ENCODE results near the gene ZNRD2.
"Not testable (repeated sequence)": the region's sequence is repeated elsewhere in the genome, so short reads cannot be mapped to it uniquely, and the experiment has no call there.

The ZNRD2 gene

DNA sequence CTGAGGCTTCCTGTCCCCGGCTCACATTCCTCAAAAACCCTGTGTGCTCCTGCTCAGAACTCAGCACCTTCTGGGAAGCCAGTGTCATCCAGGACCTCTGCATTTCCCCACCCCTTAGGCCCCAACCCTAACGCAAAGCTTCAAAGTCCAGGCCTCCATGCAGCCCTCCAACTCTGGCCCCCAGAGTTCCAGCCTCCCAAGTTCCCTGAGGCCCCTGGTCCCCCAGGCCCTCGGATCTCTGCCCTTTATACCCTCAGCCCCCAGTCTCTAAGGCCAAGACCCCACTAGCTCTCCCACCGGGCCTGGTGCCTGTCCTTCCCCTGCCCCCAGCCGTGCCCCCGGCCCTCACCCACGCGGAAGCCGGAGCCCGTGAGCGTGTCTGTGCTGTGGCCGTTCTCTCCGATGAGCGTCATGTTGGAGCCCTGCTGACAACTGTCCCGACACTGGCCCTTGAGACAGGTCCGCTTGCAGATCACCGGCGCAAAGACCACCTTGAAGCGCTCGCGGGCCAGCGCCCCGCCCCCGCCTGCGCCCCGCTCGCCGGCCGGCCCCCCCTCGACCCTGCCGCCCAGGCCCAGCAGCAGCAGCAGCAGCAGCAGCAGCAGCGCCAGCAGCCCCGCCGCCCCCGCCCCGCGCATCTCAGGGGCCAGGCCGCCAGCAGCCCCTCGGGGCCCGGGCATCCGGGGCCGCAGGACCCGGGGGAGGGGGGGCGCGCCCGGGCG lies 12.8 kb upstream of the ZNRD2 start:
- DNase-seq = no peak

DNA sequence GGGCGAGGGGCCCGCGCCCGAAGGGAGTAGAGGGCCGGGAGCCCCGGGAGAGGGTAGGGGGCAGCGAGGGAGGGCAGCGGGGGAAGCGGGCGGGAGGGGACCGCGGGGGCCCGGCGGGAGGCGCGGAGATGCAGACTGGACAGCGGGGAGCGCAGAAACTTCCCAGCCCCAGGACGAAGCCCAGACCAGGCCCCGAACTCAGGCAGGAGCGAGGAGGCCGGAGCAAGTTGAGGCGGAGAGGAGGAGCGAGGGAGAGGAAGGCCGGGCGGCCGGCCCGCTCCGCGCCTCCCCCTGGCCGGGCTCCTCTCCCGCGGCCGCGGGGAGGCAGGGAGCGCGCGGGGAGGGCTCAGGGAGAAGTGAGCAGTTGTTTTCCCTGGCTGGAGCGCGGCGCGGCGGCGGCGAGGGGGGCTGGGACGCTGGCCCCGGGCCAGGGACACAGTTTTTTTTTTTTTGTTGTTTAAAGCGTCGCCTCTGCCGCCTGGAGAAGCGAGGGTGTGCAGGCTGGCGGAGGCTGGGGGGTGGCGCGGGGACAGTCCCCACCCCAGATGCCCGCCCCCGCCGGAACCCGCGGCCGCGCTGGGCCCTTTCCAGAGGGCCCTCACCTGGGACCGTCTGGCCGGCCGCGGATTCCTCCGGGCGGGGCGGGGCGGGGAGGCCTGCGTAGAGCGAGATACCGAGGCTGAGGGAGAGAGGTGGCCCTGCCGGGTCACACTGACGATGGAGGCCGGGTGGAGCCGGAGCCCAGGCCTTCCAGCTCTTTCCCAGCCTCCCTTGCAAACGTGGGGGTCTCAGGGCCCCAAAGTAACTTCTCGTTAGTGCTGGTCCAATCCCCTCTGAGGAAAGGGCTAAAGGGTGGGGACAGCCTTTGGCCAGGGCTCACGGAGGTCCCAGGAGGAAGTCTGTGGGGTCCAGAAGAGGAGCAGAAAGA lies 12.0 kb upstream of the ZNRD2 start, which contains the start of gene LTBP3:
TSS of gene LTBP3 (minus strand) at position 358 of the 928 bp plus-strand sequence. CDS start 400 bp downstream, outside the sequence.
- no peak for DNase-seq

DNA sequence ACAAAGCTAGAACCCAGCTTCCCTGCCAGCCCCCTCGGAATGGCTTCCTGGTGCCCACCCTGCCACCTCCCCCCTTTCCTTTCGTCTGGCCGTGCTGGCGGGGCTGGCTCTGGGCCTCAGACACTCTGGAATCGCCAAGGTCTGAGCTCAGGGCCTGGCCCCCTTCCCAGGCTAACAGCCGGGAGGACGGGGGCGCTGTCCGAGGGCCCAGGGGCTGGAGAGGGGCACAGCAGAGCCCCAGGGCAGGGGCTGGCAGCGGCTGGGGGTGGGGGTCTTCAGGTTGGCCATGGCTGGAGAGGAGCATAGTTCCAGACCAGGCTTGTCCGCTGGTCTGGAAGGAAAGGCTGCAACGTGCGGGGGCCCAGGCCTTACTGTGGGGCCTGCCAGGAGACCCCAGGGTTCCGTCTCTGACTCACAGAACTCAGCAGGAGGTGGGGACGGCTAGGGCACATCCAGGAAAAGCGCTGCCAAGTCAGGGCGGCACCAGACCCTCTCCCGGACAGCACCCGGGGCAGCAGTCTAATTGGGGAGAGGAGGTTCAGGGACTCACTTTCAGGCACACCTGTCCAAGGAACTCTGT lies 11.3 kb upstream of the ZNRD2 start:
- DNase-seq = no peak

DNA sequence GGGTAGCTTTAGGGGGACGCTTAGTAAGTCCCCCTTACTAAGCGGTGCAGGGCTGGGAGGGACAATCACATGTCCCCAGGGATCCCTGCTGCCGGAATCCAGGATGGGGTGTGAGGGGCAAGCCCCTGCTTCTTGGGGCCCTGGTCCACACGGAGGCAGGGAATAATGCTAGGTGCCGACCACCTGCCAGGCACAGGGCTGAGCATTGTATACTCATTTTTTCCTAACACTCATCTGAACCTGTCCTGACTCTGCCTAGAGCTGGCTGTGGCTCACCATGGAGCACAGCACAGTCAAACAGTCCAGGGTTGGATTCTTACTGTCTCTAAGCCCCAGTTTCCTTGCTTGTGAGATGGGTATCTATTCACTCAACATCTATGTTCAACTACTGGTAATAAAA lies 10.7 kb upstream of the ZNRD2 start:
- no peak for DNase-seq

DNA sequence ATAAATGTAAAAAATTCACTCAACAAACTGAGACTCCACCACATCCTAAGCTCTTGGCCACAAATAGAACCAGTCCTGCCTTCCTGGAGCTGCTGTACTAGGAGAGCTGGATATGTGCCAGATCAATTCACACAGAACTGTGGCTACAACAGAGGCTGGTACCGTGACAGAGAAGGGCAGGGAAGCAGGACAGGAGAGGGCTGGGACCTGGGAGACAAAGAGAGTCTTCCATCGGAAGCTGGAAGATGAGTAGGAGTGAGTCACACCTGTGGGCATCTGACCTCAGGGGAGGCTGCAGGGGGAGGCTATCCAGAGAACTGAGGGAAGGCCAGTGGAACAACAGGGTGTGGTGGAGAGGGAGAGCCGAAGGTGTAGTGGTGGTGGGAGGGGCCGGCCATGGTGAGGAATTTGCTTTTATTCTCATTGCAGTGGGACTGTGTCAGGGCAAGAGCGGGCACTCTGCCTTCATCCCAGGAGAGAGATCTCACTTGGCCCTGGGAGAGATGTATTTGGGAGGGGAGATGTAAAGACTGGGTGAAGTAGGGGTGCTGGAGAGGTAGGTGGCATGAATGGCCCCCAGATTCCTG lies 10.2 kb upstream of the ZNRD2 start:
- no peak for DNase-seq

DNA sequence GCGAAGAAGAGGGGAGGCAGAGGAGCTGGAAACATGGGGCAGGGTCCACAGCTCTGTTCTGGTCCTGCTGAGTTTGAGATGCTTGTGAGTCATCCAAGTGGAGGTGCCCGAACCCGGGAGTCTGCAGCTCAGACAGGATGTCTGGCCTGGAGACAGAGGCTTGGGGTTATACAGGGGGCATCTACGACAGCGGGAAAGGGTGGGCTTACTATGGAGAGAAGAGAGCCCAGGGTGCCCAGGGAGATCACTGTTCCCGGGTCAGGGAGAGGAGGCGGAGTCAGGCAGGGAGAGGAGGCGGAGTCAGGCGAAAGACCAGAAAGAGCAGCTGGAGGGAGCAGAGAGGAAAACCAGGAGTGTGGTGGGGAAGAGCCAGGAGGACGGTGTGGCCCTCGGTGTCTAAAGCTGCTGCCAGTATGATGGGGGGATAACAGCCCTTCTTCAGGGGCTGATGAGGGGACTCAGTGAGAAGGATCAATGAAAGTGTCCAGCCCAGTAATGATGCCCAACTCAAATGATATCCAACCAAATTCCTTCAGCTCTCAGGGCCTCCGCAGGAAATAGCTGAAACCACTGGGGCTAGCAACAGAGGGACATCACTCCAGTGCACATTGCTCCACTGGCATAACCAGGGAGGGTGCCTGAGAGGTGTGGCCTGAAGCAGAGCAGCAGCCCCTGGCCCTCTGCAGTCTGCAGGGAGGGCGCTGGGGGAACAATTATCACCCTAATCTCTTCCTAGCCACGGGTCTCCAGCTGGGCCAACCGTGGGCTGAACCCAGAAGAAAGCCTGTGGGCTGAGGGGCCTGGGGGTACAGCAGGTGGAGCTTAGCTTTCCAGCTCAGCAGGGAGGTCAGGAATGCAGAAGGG lies 9.5 kb upstream of the ZNRD2 start:
- DNase-seq = no peak

DNA sequence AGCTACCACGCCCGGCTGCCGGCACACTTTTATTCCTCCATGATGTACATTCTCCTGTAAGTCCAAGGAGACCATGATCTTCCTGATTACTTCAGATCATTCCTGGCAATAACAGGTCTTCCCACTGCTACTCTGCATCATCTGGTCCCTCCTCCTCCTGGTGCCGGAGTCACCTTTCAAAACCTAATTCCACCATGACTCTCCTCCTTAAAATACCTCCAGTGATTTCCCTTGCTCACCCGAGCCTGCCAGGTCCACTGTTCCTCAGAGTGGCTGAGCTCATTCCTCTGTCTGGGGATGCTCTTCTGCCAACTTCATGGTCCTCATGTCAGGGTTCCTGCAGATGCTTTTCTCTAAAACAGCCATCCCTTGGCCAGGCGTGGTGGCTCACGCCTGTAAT lies 8.3 kb upstream of the ZNRD2 start:
- no peak for DNase-seq

DNA sequence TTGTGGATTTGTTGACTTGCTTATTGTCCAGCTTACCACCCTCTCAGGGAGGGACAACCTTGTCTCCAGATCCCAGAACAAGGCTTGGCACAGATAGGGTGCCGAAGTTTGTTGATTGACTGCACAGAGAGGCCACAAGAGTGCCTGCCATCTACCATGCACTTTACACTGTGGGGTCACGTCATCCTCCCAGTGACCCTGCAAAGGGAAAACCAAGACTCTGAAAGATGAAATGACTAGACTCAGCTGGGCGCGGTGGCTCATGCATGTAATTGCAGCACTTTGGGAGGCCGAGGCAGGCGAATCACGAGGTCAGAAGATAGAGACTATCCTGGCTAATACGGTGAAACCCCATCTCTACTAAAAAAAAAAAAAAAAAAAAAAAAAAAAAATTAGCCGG lies 7.5 kb upstream of the ZNRD2 start:
- no peak for DNase-seq

DNA sequence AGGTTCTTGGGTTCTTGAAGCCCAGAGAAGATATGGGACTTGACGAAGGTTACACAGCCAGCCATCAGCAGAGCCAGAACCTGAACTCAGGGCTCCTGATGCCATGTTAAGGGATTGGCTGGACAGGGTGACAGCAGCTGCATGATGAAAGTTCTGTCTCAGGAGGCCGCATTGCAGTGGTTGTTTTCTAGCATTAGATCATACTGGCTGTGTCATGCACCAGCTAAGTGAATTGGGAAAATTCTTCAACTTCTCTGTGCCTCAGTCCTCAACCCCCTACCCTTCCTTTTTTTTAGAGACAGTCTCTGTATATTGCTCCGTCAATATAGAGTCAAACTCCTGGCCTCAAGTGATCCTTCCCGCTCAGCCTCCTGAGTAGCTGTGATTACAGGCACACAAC lies 6.7 kb upstream of the ZNRD2 start:
- DNase-seq = no peak

DNA sequence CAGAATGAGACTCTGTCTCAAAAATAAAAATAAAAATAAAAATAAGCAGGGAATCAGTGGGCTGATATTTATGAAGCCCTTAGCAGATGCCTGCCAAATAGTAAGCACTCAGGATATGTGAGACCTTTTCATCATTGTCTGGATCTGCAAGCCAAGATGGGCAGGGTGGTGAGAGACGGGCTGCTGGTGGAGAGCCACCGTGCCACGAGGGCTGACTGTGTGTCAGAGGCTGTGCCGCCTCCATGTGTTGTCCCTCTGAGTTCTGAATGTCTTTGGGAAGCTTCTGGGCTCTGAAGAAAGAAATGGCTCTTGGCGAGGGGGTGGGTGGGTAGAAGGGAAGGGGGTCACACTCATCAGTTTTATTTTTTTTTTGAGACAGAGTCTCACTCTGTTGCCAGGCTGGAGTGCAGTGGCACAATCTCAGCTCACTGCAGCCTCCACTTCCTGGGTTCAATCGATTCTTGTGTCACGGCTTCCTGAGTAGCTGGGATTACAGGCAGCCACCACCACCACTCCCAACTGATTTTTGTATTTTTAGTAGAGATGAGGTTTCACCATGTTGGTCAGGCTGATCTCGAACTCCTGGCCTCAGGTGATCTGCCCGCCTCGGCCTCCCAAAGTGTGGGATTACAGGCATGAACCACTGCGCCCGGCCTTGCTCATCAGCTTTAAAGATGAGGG lies 5.3 kb upstream of the ZNRD2 start:
- not testable (repeated sequence) for DNase-seq

DNA sequence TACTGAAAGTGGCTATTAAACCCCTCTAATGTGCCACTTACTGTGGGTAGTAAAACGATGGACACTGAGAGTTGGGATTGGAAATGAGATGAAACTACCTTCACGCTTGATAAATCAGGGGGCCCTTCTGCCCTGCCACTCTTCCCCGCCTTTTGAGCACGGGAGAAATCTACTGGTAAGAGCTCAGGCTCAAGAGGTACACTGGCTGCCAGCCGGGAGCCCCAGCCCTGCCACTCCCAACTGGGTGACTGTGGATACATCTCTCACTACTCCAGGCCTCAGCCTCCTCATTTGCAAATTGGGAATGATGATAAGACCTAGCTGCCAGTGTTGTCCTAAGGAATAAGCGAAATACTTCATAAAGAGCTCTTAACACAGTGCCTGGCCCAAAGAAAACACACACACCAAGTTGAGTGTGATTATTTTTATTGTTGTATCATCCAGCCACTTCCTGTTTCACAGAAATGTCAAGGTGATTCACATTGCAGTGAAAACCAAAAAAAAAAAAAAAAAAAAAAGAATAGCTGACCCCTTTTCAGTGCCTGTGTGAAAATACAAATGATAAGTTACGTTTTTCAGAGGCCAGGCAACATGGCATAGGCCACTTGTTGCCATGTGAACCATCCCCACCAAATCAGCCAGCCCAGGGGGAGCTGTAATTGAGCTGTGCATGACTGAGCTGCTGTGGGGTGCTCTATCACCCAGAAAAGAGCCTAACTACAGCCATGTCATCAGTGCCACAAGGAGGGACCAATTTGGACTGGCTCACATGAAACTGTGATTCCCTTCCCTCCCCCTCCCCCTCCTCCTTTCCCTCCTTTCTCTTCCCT lies 4.4 kb upstream of the ZNRD2 start:
- DNase-seq = no peak

DNA sequence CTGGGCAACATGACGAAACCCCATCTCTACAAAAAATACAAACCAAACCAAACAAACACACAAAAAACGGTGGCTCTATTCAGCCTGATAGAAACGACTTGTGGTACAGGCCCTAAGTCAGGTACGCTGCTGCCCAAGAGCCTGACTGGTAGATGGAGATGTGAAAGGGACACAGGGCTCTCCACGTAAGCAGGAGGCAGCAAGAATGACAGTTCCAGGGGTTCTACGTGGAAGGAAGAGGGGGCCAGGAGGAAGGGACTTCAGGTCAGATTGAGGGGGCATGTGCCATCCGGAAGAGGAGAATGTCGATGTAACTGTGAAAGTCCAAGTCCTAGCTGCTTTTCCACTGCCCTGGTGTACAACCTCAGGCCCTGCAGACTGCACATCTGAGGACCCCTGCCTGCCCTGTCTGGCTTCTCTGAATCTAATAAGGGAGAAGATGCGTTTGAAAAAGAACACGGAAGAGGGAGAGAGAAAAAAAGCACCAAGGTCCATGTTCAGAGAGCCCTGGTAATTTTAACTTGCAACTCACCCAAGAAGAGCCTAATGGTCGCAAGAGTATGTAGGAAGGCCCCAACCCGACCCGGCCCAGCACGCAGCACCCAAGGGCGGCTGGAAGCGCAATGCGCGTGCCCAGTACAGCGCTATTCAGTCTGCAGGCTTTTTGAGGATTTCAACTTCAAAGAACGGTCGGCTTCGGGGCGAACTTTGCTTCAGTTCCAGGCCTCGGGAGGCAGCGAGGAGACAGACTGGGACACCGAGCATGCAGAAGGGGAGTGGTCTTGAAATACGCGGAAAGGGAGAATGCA lies 909 bp upstream of the ZNRD2 start:
- no peak for DNase-seq

DNA sequence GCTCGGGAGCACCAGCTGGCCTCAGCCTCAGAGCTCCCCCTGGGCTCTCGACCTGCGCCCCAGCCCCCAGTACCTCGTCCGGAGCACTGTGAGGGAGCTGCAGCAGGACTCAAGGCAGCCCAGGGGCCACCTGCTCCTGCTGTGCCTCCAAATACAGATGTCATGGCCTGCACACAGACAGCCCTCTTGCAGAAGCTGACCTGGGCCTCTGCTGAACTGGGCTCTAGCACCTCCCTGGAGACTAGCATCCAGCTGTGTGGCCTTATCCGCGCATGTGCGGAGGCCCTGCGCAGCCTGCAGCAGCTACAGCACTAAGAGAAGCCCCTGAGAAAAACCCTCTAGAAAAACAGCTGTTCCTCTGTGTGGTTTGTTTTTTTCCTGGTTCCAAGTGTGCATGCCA lies 1.1 kb downstream of the ZNRD2 start:
- DNase-seq = no peak

DNA sequence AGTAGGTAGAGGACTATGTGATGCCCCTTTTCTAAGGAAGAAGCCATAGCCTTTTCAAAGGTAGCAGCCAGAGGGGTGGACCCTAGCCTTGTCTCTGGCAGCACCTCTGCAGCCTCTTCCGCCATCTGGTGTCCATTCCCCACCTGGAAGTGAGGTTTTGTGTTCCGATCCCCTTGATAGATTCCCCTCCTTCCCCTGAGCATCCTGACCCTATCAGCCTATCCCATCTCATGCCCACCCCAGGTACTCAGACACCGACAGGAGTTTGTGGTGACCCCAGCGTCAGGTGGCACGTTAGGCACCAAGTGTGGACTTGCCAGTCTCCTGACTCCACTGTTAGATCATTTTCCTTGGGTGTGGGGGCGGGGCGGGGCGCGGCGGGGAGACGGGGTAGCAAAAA lies 1.7 kb downstream of the ZNRD2 start:
- no peak for DNase-seq

DNA sequence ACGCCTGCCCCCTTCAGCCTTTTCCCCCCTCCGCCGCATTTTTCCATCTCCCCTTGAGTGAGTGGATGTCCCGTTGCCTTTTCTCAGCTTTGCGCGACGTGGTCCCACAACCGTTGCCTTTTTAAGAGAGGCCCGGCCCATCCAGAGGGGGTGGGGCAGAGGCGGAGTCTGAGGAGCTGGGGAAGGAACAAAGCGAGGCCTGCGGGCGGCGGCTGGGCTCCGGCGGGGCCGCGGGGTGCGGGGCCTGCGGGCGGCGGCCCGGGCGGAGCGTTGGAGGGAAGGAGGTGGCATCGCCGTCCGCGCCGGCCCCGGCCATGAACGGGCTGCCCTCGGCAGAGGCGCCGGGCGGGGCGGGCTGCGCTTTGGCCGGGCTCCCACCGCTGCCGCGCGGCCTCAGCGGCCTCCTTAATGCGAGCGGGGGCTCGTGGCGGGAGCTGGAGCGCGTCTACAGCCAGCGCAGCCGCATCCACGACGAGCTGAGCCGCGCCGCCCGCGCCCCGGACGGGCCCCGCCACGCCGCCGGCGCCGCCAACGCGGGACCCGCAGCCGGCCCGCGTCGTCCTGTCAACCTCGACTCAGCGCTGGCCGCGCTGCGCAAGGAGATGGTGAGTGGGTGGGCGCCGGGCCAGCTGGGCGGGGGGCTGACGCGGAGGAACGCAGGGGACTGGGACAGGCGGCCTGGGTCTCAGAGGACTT lies 2.2 kb downstream of the ZNRD2 start, which contains the start of gene FAM89B:
TSS of gene FAM89B (plus strand) at position 183 of the 696 bp plus-strand sequence. CDS start at position 315, 132 bp downstream.
- DNase-seq = peak; percentile 80

DNA sequence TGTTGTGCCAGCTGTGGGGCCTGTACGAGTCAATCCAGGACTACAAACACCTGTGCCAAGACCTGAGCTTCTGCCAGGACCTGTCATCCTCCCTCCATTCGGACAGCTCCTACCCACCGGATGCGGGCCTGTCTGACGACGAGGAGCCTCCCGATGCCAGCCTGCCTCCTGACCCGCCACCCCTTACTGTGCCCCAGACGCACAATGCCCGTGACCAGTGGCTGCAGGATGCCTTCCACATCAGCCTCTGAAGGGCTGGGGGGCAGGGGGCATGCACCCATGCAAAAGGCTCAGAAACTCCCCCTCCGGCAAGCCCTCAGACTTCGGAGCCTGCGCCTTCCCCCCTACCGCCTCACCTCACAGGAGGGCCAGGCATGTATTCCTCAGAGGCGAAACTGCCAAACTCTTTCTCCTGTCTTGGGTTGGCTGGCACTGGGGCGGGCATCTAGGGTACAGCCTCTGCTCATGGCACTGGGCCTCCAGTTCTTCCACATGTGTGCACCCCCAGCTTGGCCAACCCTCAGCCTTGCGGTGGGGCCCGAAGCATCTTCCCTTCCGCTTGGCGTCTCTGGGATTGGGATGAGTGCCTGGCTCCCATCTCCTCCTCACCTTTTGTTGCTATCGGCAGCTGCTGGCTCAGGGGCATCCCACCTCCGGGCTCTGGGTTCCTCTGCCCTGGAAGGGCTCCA lies 3.3 kb downstream of the ZNRD2 start:
- DNase-seq = no peak

DNA sequence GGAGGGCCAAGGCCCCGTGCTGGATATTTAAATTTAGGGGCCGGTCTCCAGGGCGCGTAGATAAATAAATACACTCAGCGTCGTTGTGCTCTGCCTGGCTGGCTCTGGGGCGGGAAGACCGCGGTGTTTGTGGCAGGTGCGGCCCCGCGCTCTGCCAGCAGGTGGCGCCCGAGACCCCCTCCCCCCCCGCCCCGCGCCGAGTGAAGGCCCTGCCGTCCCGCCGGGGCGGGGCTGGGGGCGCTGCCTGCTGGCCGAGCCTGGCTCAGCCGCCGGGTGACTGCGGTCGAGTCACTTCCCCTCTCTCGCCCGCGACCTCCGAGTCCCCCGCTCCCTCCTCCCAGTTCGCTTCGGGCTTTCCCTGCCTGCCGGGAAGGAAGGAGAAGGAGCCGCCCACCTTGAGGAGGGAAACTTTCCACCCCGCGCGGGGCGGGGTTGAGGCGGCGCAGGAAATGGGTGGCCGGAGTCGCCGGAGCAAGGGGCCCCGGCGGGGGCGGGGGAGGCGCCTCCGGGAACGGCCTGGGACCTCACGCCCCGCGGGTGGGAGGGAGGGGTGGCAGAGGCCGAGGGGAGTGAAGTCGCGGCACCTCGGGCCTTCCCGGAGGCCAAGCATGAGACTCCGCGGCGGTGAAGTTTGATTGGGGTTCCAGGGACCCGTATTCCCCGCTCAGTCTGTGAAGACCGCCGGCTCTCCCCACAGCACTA lies 4.0 kb downstream of the ZNRD2 start:
- DNase-seq = peak; percentile 52

Measured in NCI-H1048 (cell line).